HG03442 (cell line): Measurements from ENCODE around the gene PLOD2.
"Not testable (repeated sequence)": the region's sequence is repeated elsewhere in the genome, so short reads cannot be mapped to it uniquely, and the experiment has no call there.

Experiments used
- ATAC-seq: cut with Tn5 transposase; IDR thresholded peaks from one replicate; pipeline ENCODE4 v1.9.1; 2021; ENCODE audit warnings: mild to moderate bottlenecking, moderate library complexity; ENCODE audit not compliant: unreplicated experiment

Gene PLOD2

DNA sequence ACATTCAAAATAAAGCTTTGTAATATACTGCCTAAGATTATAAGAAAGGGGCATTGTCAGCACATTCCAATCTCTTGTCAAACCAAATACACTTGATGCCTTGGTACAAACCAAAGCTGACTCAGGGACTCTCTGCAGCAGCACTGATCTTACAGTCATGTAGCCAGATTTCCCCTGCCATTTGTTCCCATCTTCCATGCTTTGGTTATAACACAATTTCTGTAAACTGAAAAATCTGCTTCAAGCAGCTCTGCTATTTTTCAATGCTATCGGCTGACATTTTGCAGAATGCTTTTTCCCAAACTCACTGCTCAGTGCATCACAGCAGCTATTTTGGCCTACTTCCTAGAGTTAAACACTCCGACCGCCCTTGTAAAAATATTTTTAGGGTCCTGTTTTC is 18.2 kb downstream of the PLOD2 start:
- no peak for ATAC-seq

GRCh38 chr3:146139586-146140110 is 21.3 kb downstream of the PLOD2 start:
- ATAC-seq = no peak

- no peak for ATAC-seq
Measured at GRCh38 chr3:146138902-146139301, 22.1 kb downstream of the PLOD2 start.

GRCh38 chr3:146136647-146137046 is 24.3 kb downstream of the PLOD2 start:
- no peak for ATAC-seq

- ATAC-seq = no peak
Measured at GRCh38 chr3:146134348-146135117, 26.5 kb downstream of the PLOD2 start.

- ATAC-seq = no peak
Measured at GRCh38 chr3:146133441-146133840, 27.5 kb downstream of the PLOD2 start.

DNA sequence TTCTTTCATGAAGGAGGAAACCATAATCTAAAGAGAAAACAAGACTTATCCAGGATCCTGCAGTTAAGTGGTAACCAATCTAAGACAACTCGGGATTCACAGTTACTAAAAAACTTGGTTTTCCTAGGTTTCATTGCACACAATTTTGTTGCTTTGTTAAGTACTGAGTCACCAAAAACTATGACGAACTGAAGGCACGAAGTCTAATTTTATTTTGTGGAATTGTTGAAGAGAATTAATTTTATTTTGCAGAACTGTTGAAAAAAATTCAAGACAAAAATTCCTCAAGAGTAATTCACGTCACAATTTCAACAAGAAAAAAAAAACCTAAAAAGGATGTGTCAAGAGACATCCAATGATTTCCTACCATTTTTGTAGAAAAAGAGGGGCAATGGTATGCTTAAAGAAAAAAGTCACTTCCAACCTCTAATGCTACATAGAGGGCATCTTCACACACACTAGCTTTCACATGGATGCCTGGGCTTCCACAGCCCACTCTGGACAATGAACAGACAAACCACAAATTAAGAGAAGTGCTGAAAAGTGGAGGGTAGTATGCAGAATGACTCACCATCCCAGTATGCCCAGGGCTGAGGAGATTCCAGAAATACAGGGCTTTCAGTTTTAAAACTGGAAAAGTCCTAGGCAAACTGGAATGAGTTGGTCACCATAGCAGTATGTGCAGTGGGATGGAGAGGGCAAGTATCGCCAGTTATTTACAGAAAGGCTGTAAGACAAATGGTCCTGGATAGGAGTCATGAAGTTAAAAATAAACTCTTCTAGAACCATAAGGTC is 29.2 kb downstream of the PLOD2 start:
- ATAC-seq = no peak

DNA sequence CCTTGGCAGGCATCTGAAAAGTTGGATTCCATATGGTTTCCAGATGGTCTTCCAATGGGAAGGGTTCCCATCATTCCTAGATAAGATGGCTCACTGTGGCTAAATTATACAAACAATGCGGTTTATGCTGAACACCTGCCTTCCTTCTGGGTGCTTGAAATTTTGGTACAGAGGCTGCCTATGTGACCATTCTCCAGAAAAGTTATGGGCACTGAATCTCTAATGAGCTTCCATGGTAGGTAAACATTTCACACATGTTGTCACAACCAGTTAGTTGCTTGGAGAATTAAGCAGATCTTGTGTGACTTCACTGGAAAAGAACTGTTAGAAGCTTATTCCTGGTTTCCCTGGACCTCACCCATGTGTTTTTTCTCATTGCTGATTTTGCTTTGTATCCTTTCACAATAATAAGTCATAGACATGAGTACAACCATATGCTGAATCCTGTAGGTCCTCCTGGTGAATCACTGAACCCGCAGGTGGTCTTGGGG is 30.1 kb downstream of the PLOD2 start:
- ATAC-seq = no peak

DNA sequence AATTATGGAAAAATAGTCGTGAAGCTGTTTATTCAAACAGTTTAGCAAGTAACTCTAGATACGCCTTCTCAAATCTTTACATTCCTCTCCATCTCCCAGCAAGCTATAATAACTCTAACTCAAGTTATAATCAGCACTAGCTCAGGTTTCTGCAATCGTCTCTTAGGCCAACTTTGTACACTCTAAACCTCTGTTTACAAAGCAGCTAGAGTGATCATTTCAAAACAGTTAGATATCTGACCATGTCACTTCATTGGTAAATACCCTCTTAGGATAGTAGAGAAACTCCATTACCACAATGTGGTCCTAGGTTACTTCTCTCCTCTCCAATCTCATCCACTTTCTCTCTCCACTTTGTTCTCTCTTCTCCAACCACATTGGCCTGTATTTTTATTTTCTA is 31.2 kb downstream of the PLOD2 start:
- no peak for ATAC-seq

DNA sequence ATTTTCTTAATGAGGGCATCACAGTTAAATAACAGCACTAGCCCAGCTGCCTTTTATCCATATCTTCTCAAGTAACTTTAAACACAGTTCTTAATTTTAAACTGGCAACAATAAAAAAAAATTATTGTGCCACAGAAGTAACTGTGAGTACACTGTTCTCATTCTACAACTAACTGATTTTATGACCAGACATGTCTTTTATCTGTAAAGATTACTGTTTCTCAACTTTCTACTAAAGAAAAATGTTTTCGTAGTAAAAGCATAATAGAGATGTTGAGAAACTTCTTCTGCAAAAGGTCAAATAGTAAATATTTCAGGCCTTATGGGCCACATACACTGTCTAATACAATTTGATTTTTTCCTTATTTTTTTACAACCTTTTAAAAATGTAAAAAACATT is 32.0 kb downstream of the PLOD2 start:
- no peak for ATAC-seq

DNA sequence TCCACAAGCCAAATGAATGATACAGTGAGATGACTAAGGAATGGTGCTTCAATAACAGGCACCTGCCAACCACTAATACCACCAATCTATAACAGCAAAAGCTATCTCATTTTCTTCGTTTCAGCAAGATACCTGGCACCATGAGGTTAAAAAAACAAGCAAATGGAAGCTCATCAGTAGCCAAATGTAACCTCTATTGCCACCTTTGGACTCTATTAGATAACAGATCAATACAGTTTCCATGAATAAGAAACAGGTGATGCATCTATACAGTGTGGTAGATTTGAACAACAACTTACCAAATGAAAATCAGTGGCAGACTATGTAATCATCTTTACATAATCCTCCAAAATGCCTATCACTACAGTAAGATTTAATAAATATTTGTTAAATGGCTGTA is 32.8 kb downstream of the PLOD2 start:
- ATAC-seq = no peak

DNA sequence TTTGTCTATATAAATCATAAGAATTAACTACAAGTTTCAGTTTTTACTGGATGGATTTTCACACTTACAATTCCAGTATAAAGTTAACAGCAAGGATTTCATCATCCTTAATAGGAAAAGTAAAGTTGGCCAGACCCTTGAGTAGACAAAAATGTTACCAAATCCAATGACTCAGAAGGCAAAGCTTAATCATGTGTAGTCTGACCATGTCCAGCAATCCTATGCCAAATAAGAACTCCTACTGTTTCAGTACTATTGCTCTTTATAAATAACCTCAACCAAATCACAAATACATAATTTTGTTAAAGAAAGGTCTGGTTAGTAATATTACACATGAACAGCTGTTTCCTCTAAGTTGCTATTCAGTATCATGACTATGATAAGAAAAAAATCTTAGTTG is 35.0 kb downstream of the PLOD2 start:
- no peak for ATAC-seq

DNA sequence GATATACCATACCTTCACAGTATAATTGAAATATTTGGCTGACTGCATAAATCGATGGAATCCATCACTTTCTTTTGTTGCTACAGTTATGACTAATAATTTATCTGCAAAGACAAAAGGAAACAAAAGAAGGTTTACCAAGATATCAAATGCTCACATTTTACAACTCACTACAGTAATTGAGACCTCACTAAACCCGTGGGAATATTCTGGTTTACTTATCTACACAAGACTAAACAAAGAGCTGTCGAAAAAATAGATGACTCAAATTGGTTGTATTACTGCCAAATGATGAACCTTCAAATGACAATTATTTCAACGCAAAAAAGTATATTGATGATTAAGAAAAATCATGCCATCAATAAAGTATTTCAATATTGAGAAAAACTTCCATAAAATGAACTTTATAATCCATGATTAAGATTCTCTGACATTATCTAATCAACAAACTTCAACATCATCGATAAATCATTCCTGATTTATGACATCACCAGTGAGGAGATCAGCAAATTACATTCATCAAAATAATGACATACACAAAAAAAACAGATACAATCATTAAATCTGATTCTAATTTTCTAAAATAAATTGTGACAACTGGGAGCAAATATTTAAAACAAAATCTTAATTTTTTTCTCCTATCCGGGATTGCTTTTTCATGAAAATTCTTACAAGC is 36.7 kb downstream of the PLOD2 start:
- no peak for ATAC-seq

DNA sequence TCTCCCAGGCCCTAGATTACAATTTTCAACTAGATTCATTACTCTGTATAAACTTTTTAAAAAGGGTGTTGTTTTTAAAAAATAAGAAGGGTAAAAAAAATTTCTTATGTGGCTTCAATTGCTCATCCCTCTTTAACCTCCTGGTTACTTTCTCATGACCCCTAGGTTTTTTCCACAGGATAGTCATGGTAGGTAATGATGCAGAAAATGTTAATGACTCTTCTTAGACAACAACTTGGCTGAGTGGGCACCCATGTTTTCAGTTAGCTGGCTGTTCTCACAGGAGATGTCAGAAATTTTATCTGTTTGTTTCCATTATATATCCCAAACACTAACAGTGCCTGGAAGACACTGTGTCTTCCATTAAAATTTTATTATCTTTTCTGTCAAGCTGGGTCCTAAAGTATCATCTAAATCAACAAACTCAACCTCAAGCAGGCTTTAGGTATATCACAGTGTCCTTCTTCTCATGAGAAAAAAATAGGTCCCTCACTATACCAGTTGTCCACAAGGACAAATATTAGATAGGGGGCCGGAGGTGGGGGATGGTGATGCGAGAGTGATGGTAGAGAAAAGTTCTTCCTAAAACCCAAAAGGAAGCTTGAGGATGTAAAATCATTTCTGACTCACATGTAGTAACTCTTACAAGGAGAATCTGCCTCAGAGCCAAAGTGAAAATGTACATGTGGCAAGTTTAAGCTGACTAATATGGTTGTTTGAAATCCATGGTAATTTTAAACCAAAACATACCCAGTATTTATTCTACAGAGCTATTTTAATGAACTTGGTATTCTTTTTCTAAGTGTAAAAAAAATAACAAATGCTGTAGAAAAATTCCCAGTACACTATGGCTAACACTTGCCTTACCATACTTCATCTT is 43.3 kb downstream of the PLOD2 start:
- no peak for ATAC-seq

DNA sequence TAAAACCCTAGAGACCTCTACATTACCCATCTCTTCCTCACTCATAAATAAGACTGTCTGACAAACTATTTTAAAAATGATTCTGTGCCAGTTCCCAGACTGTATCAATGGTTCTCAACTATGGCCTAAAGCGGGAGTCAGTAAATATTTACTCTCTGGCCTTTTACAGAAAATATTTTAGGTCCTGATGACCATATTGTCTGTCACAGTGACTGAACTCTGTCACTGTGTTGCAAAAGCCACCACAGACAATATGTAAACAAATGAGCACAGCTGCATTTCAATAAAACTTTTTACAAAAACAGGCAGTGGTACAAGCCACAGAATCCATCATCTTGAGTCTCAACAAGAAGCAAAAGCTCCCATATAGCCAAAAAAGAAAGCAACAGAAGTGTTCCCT is 45.4 kb downstream of the PLOD2 start:
- no peak for ATAC-seq

GRCh38 chr3:146113804-146114203 is 47.2 kb downstream of the PLOD2 start:
- ATAC-seq = not testable (repeated sequence)

DNA sequence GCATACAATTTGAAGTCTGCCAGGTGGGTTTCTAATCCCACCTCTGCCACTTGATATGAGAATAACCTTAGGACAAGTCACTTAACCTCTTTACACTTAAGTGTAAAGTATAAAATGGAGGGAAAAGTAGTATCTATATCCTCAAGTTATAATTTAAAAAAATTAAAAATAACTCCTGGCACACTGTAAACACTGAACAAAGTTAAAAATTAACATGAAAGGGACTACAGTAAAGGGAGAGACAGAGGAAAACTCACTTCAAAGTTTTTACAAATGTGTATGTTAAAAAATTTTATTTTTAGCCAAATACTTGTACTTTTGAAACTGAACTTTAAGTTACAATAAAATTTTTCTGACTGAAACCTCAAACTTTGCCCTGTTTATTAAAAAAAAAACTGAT is 49.6 kb downstream of the PLOD2 start:
- no peak for ATAC-seq

GRCh38 chr3:146110161-146110560 is 50.8 kb downstream of the PLOD2 start:
- ATAC-seq = no peak

DNA sequence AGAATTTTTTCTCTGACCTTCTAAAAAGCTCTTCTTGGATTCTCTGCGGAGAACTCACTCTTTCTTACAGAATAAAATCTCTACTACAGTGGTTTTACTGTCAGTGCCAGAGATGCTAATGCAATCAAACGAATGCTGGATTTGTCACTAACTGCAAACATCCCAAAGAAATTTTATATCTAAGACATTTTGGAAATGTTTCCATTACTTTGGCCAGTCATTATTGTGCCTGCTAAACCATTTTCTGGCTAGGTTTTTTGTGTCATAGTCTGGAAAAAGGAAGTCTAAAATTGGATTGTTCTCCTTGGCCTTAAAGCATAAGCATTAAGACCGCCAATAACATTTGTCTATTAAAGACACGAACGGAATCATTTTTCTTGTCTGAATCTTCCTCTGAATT is 54.0 kb downstream of the PLOD2 start:
- no peak for ATAC-seq

DNA sequence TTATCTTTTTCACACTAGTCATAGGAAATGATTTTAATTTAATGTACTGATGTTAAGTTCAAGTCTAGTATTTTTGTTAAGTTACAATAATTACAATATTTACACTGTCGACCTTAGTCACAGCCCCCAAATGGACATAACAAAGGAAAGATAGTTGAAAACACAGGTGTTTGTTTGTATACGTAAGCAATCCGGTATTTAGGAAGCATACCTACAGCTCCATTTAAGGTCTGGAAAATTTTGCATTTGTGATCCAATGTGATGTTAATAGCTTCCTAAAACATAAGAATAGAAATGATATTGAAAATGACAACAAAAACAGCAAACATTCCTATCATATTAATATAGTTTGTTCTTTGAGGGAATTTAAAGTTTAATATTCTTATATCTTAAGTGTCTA is 56.9 kb downstream of the PLOD2 start:
- ATAC-seq = no peak
